IMR-90 (cell line): ENCODE data around the gene MS4A6A. TPM values are rescaled to one million over a fixed set of nuclear protein-coding genes. Genes with fewer than 3 reads are reported as not detected.

Source experiments
- ATAC-seq: fragments of 200-7000 bp; cut with Tn5 transposase; 2 replicates; pipeline ENCODE4 v1.9.1; 2020; ENCODE audit warnings: low read depth, mild to moderate bottlenecking, moderate library complexity
- BruUV-seq: library from RNA; stranded (reverse); fragments of 400-500 nt; replicated peaks from 2 replicates; lab custom pipeline; 2021; lab: Mats Ljungman, UMichigan
- CTCF ChIA-PET: fragments of 300-600 bp; formaldehyde crosslinking; extraction: SDS; loops from one replicate; lab custom pipeline; 2021; ENCODE audit warnings: antibody characterized with exemption; lab: Yijun Ruan, JAX
- POLR2A ChIA-PET: fragments of 300-600 bp; sonication (Branson Sonifier 250); formaldehyde crosslinking; loops from one replicate; lab custom pipeline; 2022; ENCODE audit warnings: antibody characterized with exemption; ENCODE audit not compliant: unreplicated experiment; lab: Charles Lee
- DNase-seq: peaks from one replicate; pipeline ENCODE4 v3.0.0; 2013
- H2AFZ ChIP-seq: replicated peaks from 2 replicates; pipeline ENCODE3; 2013; ENCODE audit warnings: low read length, mild to moderate bottlenecking; ENCODE audit not compliant: poor library complexity
- H2AK5ac ChIP-seq: 2 replicates; pipeline ENCODE4 v1.6.1; 2013; ENCODE audit warnings: low read depth, low read length, inconsistent platforms
- H2AK9ac ChIP-seq: replicated peaks from 2 replicates; pipeline ENCODE3; 2013; ENCODE audit warnings: mild to moderate bottlenecking, low read depth, low read length, moderate library complexity; ENCODE audit not compliant: poor library complexity
- H2BK120ac ChIP-seq: 2 replicates; pipeline ENCODE4 v1.6.1; 2013; ENCODE audit warnings: low read depth, low read length, inconsistent platforms
- H2BK15ac ChIP-seq: 3 replicates; pipeline ENCODE4 v1.6.1; 2013; ENCODE audit warnings: low read depth, low read length, inconsistent platforms
- H2BK20ac ChIP-seq: 2 replicates; pipeline ENCODE4 v1.6.1; 2013; ENCODE audit warnings: low read depth, mild to moderate bottlenecking, inconsistent platforms, low read length, moderate library complexity
- H2BK5ac ChIP-seq: 2 replicates; pipeline ENCODE4 v1.6.1; 2013; ENCODE audit warnings: mild to moderate bottlenecking, low read depth, low read length, inconsistent platforms; ENCODE audit not compliant: poor library complexity, severe bottlenecking
- H3K14ac ChIP-seq: replicated peaks from 2 replicates; pipeline ENCODE4 v1.6.1; 2013; ENCODE audit warnings: low read depth, low read length, inconsistent platforms
- H3K18ac ChIP-seq: 2 replicates; pipeline ENCODE4 v1.6.1; 2013; ENCODE audit warnings: low read depth, low read length, control low read depth
- H3K23ac ChIP-seq: 2 replicates; pipeline ENCODE4 v1.6.1; 2013; ENCODE audit warnings: low read depth, low read length, inconsistent platforms
- H3K27ac ChIP-seq: 2 replicates; pipeline ENCODE4 v1.5.1; 2013; ENCODE audit warnings: mild to moderate bottlenecking, control low read depth, low read length; ENCODE audit not compliant: insufficient read depth
- H3K27me3 ChIP-seq: 2 replicates; pipeline ENCODE4 v1.6.1; 2013; ENCODE audit warnings: low read length; ENCODE audit not compliant: control insufficient read depth, insufficient read depth
- H3K36me3 ChIP-seq: 2 replicates; pipeline ENCODE4 v1.6.1; 2013; ENCODE audit warnings: low read length, mixed read lengths; ENCODE audit not compliant: control insufficient read depth, insufficient read depth
- H3K4ac ChIP-seq: 2 replicates; pipeline ENCODE4 v1.6.1; 2013; ENCODE audit warnings: low read depth, low read length, inconsistent platforms
- H3K4me1 ChIP-seq: 2 replicates; pipeline ENCODE4 v1.6.1; 2013; ENCODE audit warnings: low read length, mixed read lengths; ENCODE audit not compliant: control insufficient read depth, insufficient read depth
- H3K4me2 ChIP-seq: 2 replicates; pipeline ENCODE4 v1.6.1; 2013; ENCODE audit warnings: low read depth, mild to moderate bottlenecking, control low read depth, low read length, moderate library complexity
- H3K4me3 ChIP-seq: 2 replicates; pipeline ENCODE4 v1.5.1; 2013; ENCODE audit warnings: low read depth, mild to moderate bottlenecking, control low read depth, low read length, moderate library complexity; ENCODE audit not compliant: insufficient read depth
- H3K56ac ChIP-seq: 2 replicates; pipeline ENCODE4 v1.6.1; 2013; ENCODE audit warnings: low read length, inconsistent platforms; ENCODE audit not compliant: insufficient read depth; ENCODE audit errors: extremely low read depth
- H3K79me1 ChIP-seq, 2 experiments: 2 replicates each; pipeline ENCODE4 v1.6.1; 2013; ENCODE audit warnings: low read length in 2 of 2, inconsistent platforms in 1 of 2, low read depth in 1 of 2
- H3K9ac ChIP-seq: 2 replicates; pipeline ENCODE4 v1.6.1; 2013; ENCODE audit warnings: low read depth, low read length, control low read depth
- H3K9me1 ChIP-seq: 2 replicates; pipeline ENCODE4 v1.6.1; 2013; ENCODE audit warnings: low read length, inconsistent platforms; ENCODE audit not compliant: insufficient read depth
- H3K9me3 ChIP-seq: 2 replicates; pipeline ENCODE4 v1.6.1; 2013; ENCODE audit warnings: low read length; ENCODE audit not compliant: control insufficient read depth, insufficient read depth
- H4K20me1 ChIP-seq: 2 replicates; pipeline ENCODE4 v1.6.1; 2013; ENCODE audit warnings: low read length, inconsistent platforms; ENCODE audit not compliant: insufficient read depth
- H4K5ac ChIP-seq: 2 replicates; pipeline ENCODE4 v1.6.1; 2013; ENCODE audit warnings: mild to moderate bottlenecking, low read depth, low read length, control low read depth
- H4K8ac ChIP-seq, 2 experiments: 2 replicates each; pipeline ENCODE4 v1.6.1; 2013; ENCODE audit warnings: low read depth in 2 of 2, low read length in 2 of 2, control low read depth in 1 of 2, inconsistent platforms in 1 of 2
- H4K91ac ChIP-seq: 2 replicates; pipeline ENCODE4 v1.6.1; 2013; ENCODE audit warnings: low read depth, low read length, inconsistent platforms; ENCODE audit not compliant: insufficient read depth
- BHLHE40 ChIP-seq: fragments of 150-350 bp; IDR thresholded peaks from 2 replicates; pipeline ENCODE4 v1.6.1; 2016; ENCODE audit warnings: mild to moderate bottlenecking, low read depth, low read length
- CHD1 ChIP-seq: IDR thresholded peaks from 2 replicates; pipeline ENCODE4 v1.6.1; 2012; ENCODE audit warnings: low read depth, low read length, improper control_type of control experiment
- CTCF ChIP-seq: conservative IDR thresholded peaks from 2 replicates; pipeline ENCODE4 v1.5.1; 2012; ENCODE audit warnings: mild to moderate bottlenecking, low read depth, low read length, improper control_type of control experiment
- MAFK ChIP-seq: IDR thresholded peaks from 2 replicates; pipeline ENCODE4 v1.6.1; 2012; ENCODE audit warnings: low read depth, low read length, improper control_type of control experiment
- MXI1 ChIP-seq: IDR thresholded peaks from 2 replicates; pipeline ENCODE4 v1.6.1; 2012; ENCODE audit warnings: low read depth, mild to moderate bottlenecking, low read length, moderate library complexity, borderline replicate concordance
- RCOR1 ChIP-seq: IDR thresholded peaks from 2 replicates; pipeline ENCODE4 v1.6.1; 2012; ENCODE audit warnings: mild to moderate bottlenecking, low read length, improper control_type of control experiment; ENCODE audit not compliant: insufficient replicate concordance
- SMC3 ChIP-seq: fragments of 150-350 bp; IDR thresholded peaks from 2 replicates; pipeline ENCODE4 v1.6.1; 2016; ENCODE audit warnings: low read depth, mild to moderate bottlenecking, antibody characterized with exemption, low read length, moderate library complexity
- USF2 ChIP-seq: fragments of 150-350 bp; IDR thresholded peaks from 2 replicates; pipeline ENCODE4 v1.6.1; 2017; ENCODE audit warnings: mild to moderate bottlenecking, antibody characterized with exemption, low read length, low read depth
- WGBS, 2 experiments: methylation state at CpG; one replicate each; pipeline versions ENCODE4 v1.1.5 to v1.1.7; 2013; ENCODE audit warnings: missing lambda C conversion rate in 2 of 2; ENCODE audit not compliant: insufficient read length in 1 of 2; ENCODE audit errors: extremely low coverage in 2 of 2; 5-methylcytosine and 5-hydroxymethylcytosine counted together
- dilution Hi-C: fragments of 300-500 bp; cut with HindIII; formaldehyde crosslinking; loops from one replicate; pipeline ENCODE4 v1.14.3; 2018; ENCODE audit warnings: low sequenced_read_pairs; ENCODE audit not compliant: unreplicated experiment
- in situ Hi-C: fragments of 300-500 bp; cut with MboI; formaldehyde crosslinking; loops from 3 replicates; pipeline ENCODE4 v1.14.3; 2019; ENCODE audit warnings: low sequenced_read_pairs, inconsistent platforms, mixed read lengths
- intact Hi-C: fragments of 100-400 bp; cut with micrococcal nuclease; formaldehyde crosslinking; loops from 2 replicates; pipeline ENCODE4 v1.10.0; 2022
- polyA plus RNA-seq, 3 experiments: library from polyadenylated mRNA; depleted of rRNA; stranded (reverse); fragments of >200 nt; gene quantifications; 2 replicates each; pipeline ENCODE4 v1.2.3, GENCODE V29; 2012; ENCODE audit warnings: low replicate concordance in 1 of 3
- total RNA-seq: library from RNA; depleted of rRNA; stranded (reverse); fragments of >200 nt; gene quantifications from 2 replicates; pipeline ENCODE4 v1.2.3, GENCODE V29; 2012

Gene MS4A6A
- total and polyA plus RNA-seq, 2 of the 4 experiments (the other 2 are of a cell fraction): not detected

GRCh38 chr11:60208146-60208895 is 25.4 kb upstream of the MS4A6A start:
- H2AFZ ChIP-seq: no peak overlapping the region
- no peak overlapping the region for H3K4me2 ChIP-seq
- H2BK120ac ChIP-seq: no peak overlapping the region
- no peak overlapping the region for H4K8ac ChIP-seq
- no peak overlapping the region for H2BK20ac ChIP-seq
- TF ChIP-seq MXI1 (no peak), RCOR1 (no peak), CHD1 (no peak), BHLHE40 (no peak), CTCF (no peak), SMC3 (no peak), USF2 (no peak), MAFK (no peak)
- in situ Hi-C loops: no loop called here
- H3K4me1 ChIP-seq: no peaks in the 10 kb centered on the region
- H3K4ac ChIP-seq: no peak overlapping the region
- H3K36me3 ChIP-seq: no peaks in the 10 kb centered on the region
- no peak overlapping the region for H3K23ac ChIP-seq
- intact Hi-C loops: no loop called here
- no peak overlapping the region for H4K5ac ChIP-seq
- ATAC-seq (no peak), DNase-seq (no peak)
- no peak overlapping the region for H3K4me3 ChIP-seq
- H4K20me1 ChIP-seq: no peaks in the 10 kb centered on the region
- BruUV-seq: no TSS peak
- CTCF ChIA-PET: no interaction called here
- no peak overlapping the region for H3K27ac ChIP-seq
- H2BK5ac ChIP-seq: no peak overlapping the region
- H4K91ac ChIP-seq: no peak overlapping the region
- H3K27me3 ChIP-seq: no peaks in the 10 kb centered on the region
- H3K9me3 ChIP-seq: no peaks in the 10 kb centered on the region
- H3K56ac ChIP-seq: no peak overlapping the region
- dilution Hi-C loops: no loop called here
- no peak overlapping the region for H3K18ac ChIP-seq
- H3K9ac ChIP-seq: no peak overlapping the region
- H3K79me1 ChIP-seq: no peaks in the 10 kb centered on the region
- H2AK5ac ChIP-seq: no peak overlapping the region
- H3K14ac ChIP-seq: no peak overlapping the region
- no peaks in the 10 kb centered on the region for H3K9me1 ChIP-seq
- no CpG with 5 or more reads among the region's 4 CpGs for WGBS, 2 experiments
- no peak overlapping the region for H2AK9ac ChIP-seq
- POLR2A ChIA-PET: no interaction called here
- H2BK15ac ChIP-seq: no peak overlapping the region
